A549 (cell line): ENCODE measurements around the gene SUPV3L1.

Experiments used
- CBX8 ChIP-seq: fragments of 200-600 bp; sonication (generic); IDR thresholded peaks from 2 replicates; pipeline ENCODE4 v1.6.1; 2016
- CHD4 ChIP-seq: fragments of 200-600 bp; sonication (generic); IDR thresholded peaks from 2 replicates; pipeline ENCODE4 v1.6.1; 2016; ENCODE audit warnings: antibody characterized with exemption, mild to moderate bottlenecking, borderline replicate concordance
- CTCF ChIP-seq: fragments of >200 bp; sonication (Bioruptor Twin); formaldehyde crosslinking; IDR thresholded peaks from 3 replicates; pipeline ENCODE4 v1.5.1; 2016
- E2F6 ChIP-seq: IDR thresholded peaks from 2 replicates; pipeline ENCODE4 v1.6.1; 2012; ENCODE audit warnings: low read depth, borderline replicate concordance
- EP300 ChIP-seq, 2 experiments: fragments of >200 bp; sonication (Bioruptor Twin); formaldehyde crosslinking; IDR thresholded peaks; 2 replicates in 1 of 2; 3 replicates in 1 of 2; pipeline ENCODE4 v1.6.1; 2016 to 2017
- HDAC2 ChIP-seq: fragments of 200-600 bp; sonication (generic); IDR thresholded peaks from 2 replicates; pipeline ENCODE4 v1.6.1; 2016
- HMGXB4 ChIP-seq: fragments of 250-450 bp; sonication (Bioruptor Pico); IDR thresholded peaks from 2 replicates; pipeline ENCODE4 v1.5.0; 2021; ENCODE audit warnings: mild to moderate bottlenecking, moderate library complexity, borderline replicate concordance
- MAX ChIP-seq: IDR thresholded peaks from 2 replicates; pipeline ENCODE4 v1.6.1; 2012
- MYC ChIP-seq: IDR thresholded peaks from 2 replicates; pipeline ENCODE4 v1.6.1; 2012; ENCODE audit warnings: mild to moderate bottlenecking, inconsistent platforms, low read length, improper control_type of control experiment, borderline replicate concordance
- POLR2A ChIP-seq: IDR thresholded peaks from 2 replicates; pipeline ENCODE4 v1.6.1; 2012; ENCODE audit warnings: mild to moderate bottlenecking, low read length
- RAD21 ChIP-seq, 2 experiments: fragments of >200 bp in 1 of 2; sonication (Bioruptor Twin) in 1 of 2; formaldehyde crosslinking in 1 of 2; IDR thresholded peaks in 1 of 2; conservative IDR thresholded peaks in 1 of 2; 2 replicates in 1 of 2; 3 replicates in 1 of 2; pipeline ENCODE4 v1.6.1; 2012 to 2018; ENCODE audit warnings: inconsistent platforms in 1 of 2
- SMC3 ChIP-seq: fragments of >200 bp; sonication (Bioruptor Twin); formaldehyde crosslinking; IDR thresholded peaks from 3 replicates; pipeline ENCODE4 v1.6.1; 2018; ENCODE audit warnings: inconsistent platforms

GRCh38 chr10:69242040-69242851, 62.2 kb downstream of the SUPV3L1 start:
- TF ChIP-seq CTCF = no peak
- no peak for TF ChIP-seq MAX
- no peak for TF ChIP-seq CBX8
- TF ChIP-seq POLR2A = no peak
- no peak for TF ChIP-seq SMC3
- TF ChIP-seq HMGXB4 = no peak
- TF ChIP-seq MYC = no peak
- TF ChIP-seq HDAC2 = no peak
- TF ChIP-seq CHD4 = no peak
- TF ChIP-seq EP300 (IDR thresholded peaks at IDR 0.05) = no peak
- TF ChIP-seq RAD21 (conservative IDR thresholded peaks at IDR 0.05 in 1 of 2, IDR thresholded peaks at IDR 0.05 in 1 of 2) = no peak
- TF ChIP-seq E2F6 = no peak
